Activated B cell treated with CpG ODN at 0.5 μM for 24 hours (primary cell): ENCODE results near the gene CERS1. TPM values are rescaled to one million over a fixed set of nuclear protein-coding genes. Genes with fewer than 3 reads are reported as not detected.
"Not testable (repeated sequence)": the region's sequence is repeated elsewhere in the genome, so short reads cannot be mapped to it uniquely, and the experiment has no call there.

Source experiments
- ATAC-seq: fragments of 200-7000 bp; cut with Tn5 transposase; one replicate; pipeline ENCODE4 v1.10.0; 2021; ENCODE audit warnings: low read depth, mild to moderate bottlenecking, moderate library complexity
- CTCF ChIA-PET: fragments of 350-600 bp; sonication (Branson Sonifier 250); formaldehyde crosslinking; loops from one replicate; lab custom pipeline; 2021; ENCODE audit warnings: antibody characterized with exemption; lab: Charles Lee
- POLR2A ChIA-PET: fragments of 350-600 bp; sonication (Branson Sonifier 250); formaldehyde crosslinking; loops from one replicate; lab custom pipeline; 2021; ENCODE audit warnings: antibody characterized with exemption; lab: Charles Lee
- DNase-seq: peaks from one replicate; pipeline ENCODE4 v3.0.0; 2022
- H3K27ac Mint-ChIP-seq: one replicate; pipeline ENCODE4 v1.8.0; 2020; ENCODE audit warnings: mixed read lengths
- H3K27me3 Mint-ChIP-seq: one replicate; pipeline ENCODE4 v1.8.0; 2021; ENCODE audit warnings: mixed read lengths
- H3K36me3 Mint-ChIP-seq: one replicate; pipeline ENCODE4 v1.8.0; 2021; ENCODE audit warnings: low read depth, mixed read lengths
- H3K4me1 Mint-ChIP-seq: one replicate; pipeline ENCODE4 v1.8.0; 2021; ENCODE audit warnings: mixed read lengths
- H3K4me3 Mint-ChIP-seq: one replicate; pipeline ENCODE4 v1.8.0; 2020; ENCODE audit warnings: mild to moderate bottlenecking, mixed read lengths
- H3K9me3 Mint-ChIP-seq: one replicate; pipeline ENCODE4 v1.8.0; 2020; ENCODE audit warnings: mixed read lengths
- CTCF ChIP-seq: fragments of 200-600 bp; IDR thresholded peaks from one replicate; pipeline ENCODE4 v1.8.0; 2022; ENCODE audit warnings: antibody characterized with exemption, mild to moderate bottlenecking
- intact Hi-C: fragments of 100-400 bp; cut with micrococcal nuclease; formaldehyde crosslinking; loops from one replicate; pipeline ENCODE4 v1.15.1; 2024
- total RNA-seq: library from RNA; stranded (reverse); gene quantifications from 2 replicates; pipeline ENCODE4 v1.2.3, GENCODE V29; 2022

The CERS1 gene
- total RNA-seq, 1 donor from 2014 or later: not detected

GRCh38 chr19:18905513-18906236, 9.7 kb upstream of the CERS1 start:
- POLR2A ChIA-PET: interaction anchor here (1.6 kb wide), 1 partner anchor 14 kb away, joined by 4 read pairs; the partner anchor contains the start of genes COPE and DDX49
- CTCF ChIA-PET: no interaction called here
- H3K9me3 Mint-ChIP-seq: no peaks in the 10 kb centered on the region
- intact Hi-C loops: no loop called here
- H3K4me1 Mint-ChIP-seq: no peaks in the 10 kb centered on the region
- peaks cover 51% of the 10 kb centered on the region for H3K36me3 Mint-ChIP-seq
- TF ChIP-seq CTCF: no peak
- no peaks in the 10 kb centered on the region for H3K27me3 Mint-ChIP-seq
- DNase-seq: no peak
- ATAC-seq: no peak
- H3K4me3 Mint-ChIP-seq: no peak overlapping the region
- no peak overlapping the region for H3K27ac Mint-ChIP-seq

DNA sequence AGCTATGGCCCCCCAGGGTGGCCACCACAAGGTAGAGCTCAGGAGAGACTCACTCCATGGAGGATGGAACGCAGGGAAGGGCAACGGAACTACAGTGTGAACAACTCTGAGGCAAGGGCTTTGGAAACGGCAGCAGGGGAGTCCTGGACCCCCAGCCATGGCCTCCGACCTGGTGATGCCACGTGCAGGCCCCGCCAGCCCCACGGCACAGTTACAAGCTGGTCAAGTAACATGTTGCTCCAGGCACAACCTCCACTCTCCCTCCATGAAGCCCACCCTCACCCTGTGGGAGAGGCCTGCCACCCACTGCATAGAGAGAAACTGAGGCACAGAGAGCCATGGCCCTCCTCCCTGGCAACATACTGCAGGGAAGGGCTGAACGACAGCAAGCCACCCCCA, 9.1 kb upstream of the CERS1 start:
- H3K4me1 Mint-ChIP-seq: no peaks in the 10 kb centered on the region
- no peak for TF ChIP-seq CTCF
- no peaks in the 10 kb centered on the region for H3K27me3 Mint-ChIP-seq
- DNase-seq (no peak), ATAC-seq (no peak)
- POLR2A ChIA-PET: no interaction called here
- CTCF ChIA-PET: no interaction called here
- no peaks in the 10 kb centered on the region for H3K9me3 Mint-ChIP-seq
- H3K27ac Mint-ChIP-seq: no peak overlapping the region
- intact Hi-C loops: no loop called here
- no peak overlapping the region for H3K4me3 Mint-ChIP-seq
- peaks cover 50% of the 10 kb centered on the region for H3K36me3 Mint-ChIP-seq

DNA sequence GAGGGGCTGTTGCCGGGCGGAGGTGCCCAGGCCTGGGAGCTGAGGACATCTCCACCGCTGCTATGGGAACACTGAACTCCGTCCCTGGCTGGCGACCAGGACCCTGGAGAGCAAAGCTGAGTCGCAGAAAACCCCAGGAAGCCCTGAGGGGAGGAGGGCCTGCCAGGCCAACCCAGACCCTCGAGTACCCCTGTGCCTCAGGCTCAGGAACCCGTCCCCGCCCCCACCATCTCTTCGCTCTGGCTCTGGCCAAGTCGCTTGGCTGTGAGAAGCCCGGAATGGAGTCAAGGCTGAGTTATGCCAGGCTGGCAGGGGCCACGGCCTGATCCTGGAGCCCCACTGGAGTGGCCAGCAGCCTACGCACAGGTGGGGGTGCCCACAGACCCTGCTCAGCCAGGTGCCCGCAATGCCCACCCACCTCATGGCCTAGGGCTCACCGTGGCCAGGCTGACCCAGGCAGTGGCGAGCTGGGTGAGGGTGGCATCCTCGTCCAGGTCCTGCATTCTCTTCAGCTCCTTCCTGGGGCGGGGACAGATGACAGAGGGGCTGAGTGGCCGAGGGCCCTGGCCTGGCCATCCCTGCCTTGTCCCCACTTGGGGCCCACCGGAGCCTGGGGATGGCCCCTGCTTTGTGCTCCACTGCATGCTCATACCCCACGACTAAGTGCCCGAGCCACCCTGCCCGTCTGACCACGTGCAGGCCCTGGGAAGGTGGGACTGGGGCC, 8.5 kb upstream of the CERS1 start:
- Mint-ChIP-seq H3K4me3 (no peak overlapping the region), H3K27me3 (no peaks in the 10 kb centered on the region), H3K36me3 (peaks cover 52% of the 10 kb centered on the region), H3K9me3 (no peaks in the 10 kb centered on the region), H3K27ac (no peak overlapping the region), H3K4me1 (no peaks in the 10 kb centered on the region)
- ChIA-PET CTCF (no interaction called here), POLR2A (no interaction called here)
- ATAC-seq: no peak
- no peak for DNase-seq
- intact Hi-C loops: no loop called here
- TF ChIP-seq CTCF: no peak

DNA sequence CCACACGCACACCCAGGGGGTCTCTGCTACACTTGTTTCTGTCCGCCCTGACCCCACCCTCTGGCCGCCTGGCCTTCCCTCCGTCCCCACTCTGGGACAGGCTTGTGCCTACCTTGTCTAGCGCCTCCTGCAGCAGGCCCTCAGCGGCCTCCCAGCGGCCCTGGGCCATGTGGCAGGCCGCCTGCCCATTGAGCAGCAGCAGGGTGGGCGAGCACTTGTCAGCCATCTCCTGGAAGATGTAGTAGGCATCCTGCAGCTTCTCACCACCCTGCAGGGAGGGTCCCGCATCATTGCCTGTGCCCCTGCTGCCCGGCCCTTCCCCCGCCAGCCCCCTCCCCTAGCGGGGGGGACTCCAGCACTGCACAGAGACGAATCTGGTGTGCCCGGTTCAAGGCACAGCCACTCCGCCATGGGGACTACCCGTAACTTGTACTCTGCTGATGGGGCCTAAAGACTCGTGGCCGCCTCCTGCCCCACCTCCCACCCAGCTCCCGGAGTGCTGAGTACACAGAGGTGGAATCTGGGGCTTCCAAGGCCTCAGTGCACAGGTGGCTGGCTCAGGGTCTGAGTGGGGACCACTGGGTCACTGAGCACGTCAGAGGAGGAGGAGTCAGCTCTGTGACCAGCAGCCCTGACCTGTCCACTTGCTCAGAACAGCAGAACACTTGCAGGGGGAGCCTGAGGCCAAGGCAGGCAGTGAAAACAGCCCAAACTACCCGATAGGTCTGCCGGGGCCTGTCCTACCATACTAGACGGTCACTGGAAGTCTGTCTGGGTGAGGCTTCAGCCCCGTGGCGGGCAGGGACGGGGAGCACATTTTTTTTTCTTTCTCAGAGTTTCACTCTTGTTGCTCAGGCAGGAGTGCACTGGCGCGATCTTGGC, 7.4 kb upstream of the CERS1 start:
- no peak overlapping the region for H3K4me3 Mint-ChIP-seq
- no peak for TF ChIP-seq CTCF
- H3K36me3 Mint-ChIP-seq: peaks cover 53% of the 10 kb centered on the region
- intact Hi-C loops: no loop called here
- CTCF ChIA-PET: no interaction called here
- POLR2A ChIA-PET: no interaction called here
- H3K27ac Mint-ChIP-seq: no peak overlapping the region
- no peak for ATAC-seq
- H3K9me3 Mint-ChIP-seq: no peaks in the 10 kb centered on the region
- DNase-seq: no peak
- no peaks in the 10 kb centered on the region for H3K27me3 Mint-ChIP-seq
- H3K4me1 Mint-ChIP-seq: no peaks in the 10 kb centered on the region

GRCh38 chr19:18902519-18902918, 6.6 kb upstream of the CERS1 start:
- peaks cover 49% of the 10 kb centered on the region for H3K36me3 Mint-ChIP-seq
- intact Hi-C loops, H3K4me3 Mint-ChIP-seq, H3K4me1 Mint-ChIP-seq, ATAC-seq, H3K27ac Mint-ChIP-seq, POLR2A ChIA-PET, CTCF ChIA-PET, DNase-seq, H3K9me3 Mint-ChIP-seq, H3K27me3 Mint-ChIP-seq: not testable (repeated sequence)
